Spleen (tissue), 7 donors: Measurements from ENCODE around the gene TEX22.

ENCODE experiments used
- POLR2A ChIP-seq, 3 donors: fragments of 450-650 bp; IDR thresholded peaks; one replicate each; pipeline ENCODE4 v1.5.1; 2017; ENCODE audit warnings: antibody characterized with exemption in 3 of 3, mild to moderate bottlenecking in 1 of 3
- TF ChIP-seq, protein P1 (sequence below), 11 experiments: fragments of 200-600 bp in 7 of 11; fragments of 450-650 bp in 4 of 11; sonication (generic) in 4 of 11; IDR thresholded peaks in 8 of 11; conservative IDR thresholded peaks in 3 of 11; 1 replicate in 7 of 11; 2 replicates in 4 of 11; pipeline versions ENCODE4 v1.4.0 to v1.8.0; 2016 to 2021; ENCODE audit warnings: antibody characterized with exemption in 11 of 11, inconsistent platforms in 4 of 11, mild to moderate bottlenecking in 1 of 11
- donor health status: DM: no; HTN: no; CAD: no; lungs with moderate emphysema.
- donor health status: DM: no; HTN: no; CAD: no.
- donor health status: DM: no; HTN: no; CAD: no.

- TF ChIP-seq, protein P1, sequence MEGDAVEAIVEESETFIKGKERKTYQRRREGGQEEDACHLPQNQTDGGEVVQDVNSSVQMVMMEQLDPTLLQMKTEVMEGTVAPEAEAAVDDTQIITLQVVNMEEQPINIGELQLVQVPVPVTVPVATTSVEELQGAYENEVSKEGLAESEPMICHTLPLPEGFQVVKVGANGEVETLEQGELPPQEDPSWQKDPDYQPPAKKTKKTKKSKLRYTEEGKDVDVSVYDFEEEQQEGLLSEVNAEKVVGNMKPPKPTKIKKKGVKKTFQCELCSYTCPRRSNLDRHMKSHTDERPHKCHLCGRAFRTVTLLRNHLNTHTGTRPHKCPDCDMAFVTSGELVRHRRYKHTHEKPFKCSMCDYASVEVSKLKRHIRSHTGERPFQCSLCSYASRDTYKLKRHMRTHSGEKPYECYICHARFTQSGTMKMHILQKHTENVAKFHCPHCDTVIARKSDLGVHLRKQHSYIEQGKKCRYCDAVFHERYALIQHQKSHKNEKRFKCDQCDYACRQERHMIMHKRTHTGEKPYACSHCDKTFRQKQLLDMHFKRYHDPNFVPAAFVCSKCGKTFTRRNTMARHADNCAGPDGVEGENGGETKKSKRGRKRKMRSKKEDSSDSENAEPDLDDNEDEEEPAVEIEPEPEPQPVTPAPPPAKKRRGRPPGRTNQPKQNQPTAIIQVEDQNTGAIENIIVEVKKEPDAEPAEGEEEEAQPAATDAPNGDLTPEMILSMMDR (IDR thresholded peaks at IDR 0.05 in 8 of 11, conservative IDR thresholded peaks at IDR 0.05 in 3 of 11), result no peak
- no peak for TF ChIP-seq POLR2A (IDR thresholded peaks at IDR 0.05)
Observed at GRCh38 chr14:105442125-105442524, 43.8 kb downstream of the TEX22 start.
